Activated T-cell treated with anti-CD3 and anti-CD28 coated beads for 24 hours (primary cell): ENCODE data around the gene UBE2I.
A peak's percentile ranks its signal among the peaks of the same experiment; 100 is the strongest.

Source experiments
- DNase-seq: peaks from one replicate; pipeline ENCODE4 v3.0.0-alpha.2; 2020; ENCODE audit warnings: low read depth

The UBE2I gene

GRCh38 chr16:1343428-1344242, 34.2 kb downstream of the UBE2I start:
- no peak for DNase-seq

DNA sequence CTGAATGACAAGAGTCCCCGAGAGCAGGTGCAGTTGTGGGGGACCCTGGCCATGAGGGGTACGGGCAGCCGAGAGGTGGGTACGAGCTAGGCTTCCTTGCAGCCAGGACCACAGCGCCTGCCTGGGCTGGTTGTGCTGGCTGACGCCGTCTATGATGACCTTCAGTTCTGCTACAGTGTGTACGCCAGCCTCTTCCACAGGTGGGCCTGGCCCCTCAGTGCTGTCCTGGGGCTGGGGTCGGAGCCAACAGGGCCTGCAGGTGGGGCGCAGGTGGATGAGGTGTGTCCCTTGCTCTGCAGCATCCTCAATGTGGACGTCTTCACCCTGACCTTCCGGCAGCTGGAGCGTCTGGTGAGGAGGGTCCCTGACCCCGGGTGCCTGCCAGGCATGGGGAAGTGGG, 35.1 kb downstream of the UBE2I start:
- no peak for DNase-seq

- no peak for DNase-seq
Measured at GRCh38 chr16:1345087-1345486, 35.7 kb downstream of the UBE2I start.

- no peak for DNase-seq
Measured at GRCh38 chr16:1345651-1346421, 36.4 kb downstream of the UBE2I start.

DNA sequence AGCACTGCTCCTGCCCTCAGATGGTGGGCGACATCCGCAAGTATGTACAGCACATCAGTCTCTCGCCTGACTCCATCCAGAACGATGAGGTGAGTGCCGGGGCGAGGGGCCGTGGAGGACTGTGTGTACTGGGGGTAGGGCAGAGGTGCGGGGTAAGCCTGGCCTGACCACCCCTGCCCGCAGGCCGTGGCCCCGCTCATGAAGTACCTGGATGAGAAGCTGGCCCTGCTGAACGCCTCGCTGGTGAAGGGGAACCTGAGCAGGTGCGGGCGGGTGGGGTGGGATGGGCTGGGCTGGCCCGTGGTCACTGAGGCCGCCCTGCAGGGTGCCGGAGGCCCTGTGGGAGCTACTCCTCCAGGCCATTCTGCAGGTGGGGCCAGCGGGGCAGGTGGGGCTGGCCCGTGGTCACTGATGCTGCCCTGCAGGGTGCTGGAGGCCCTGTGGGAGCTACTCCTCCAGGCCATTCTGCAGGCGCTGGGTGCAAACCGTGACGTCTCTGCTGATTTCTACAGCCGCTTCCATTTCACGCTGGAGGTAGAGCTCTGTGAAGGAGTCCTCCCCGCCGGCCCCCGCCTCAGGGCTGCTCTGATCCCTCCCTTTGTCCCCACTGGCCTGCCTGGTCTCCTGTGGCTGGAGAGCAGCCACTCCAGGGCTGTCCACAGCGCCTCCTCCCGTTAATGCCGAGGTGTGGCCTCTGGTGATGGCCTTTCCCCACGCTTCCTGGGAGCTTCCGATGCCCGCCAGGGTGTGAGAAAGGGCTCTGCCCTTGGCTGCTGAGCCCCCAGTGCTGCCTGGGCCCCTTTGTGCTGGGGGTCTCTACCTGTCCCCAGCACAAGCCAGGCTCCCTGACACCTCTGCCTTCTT, 37.2 kb downstream of the UBE2I start:
- no peak for DNase-seq

- DNase-seq, result no peak
Measured at GRCh38 chr16:1347286-1347855, 37.9 kb downstream of the UBE2I start.

DNA sequence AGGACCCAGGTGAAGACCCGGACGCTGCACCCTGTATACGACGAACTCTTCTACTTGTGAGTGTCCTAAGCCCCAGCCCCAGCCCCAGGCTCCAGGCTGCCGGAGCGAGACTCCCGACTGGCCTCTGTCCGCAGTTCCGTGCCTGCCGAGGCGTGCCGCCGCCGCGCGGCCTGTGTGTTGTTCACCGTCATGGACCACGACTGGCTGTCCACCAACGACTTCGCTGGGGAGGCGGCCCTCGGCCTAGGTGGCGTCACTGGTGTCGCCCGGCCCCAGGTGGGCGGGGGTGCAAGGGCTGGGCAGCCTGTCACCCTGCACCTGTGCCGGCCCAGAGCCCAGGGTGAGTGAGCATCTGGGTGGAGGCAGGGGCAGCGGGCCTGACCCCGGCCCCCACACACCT, 38.5 kb downstream of the UBE2I start:
- DNase-seq, result no peak

DNA sequence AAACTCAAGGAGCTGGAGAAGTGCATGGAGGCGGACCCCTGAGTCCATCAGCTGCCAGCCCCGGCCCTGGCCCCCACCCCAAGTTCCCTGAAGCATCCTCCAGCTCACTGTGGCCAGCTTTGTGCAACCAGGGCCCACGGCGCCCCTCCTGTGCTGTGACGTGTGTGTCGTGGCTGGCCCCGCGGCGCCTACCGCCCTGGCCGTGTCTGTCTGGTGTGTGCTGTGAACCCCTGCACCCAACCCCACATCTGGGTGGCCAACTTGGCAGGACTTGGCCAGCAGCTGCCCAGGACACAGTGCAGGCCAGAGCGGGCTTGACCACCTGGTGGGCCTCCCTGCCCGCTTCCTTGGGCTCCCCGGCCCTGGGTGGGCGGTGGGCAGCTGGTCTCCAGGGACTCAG, 39.0 kb downstream of the UBE2I start:
- no peak for DNase-seq

- DNase-seq, result no peak
Measured at GRCh38 chr16:1348926-1349325, 39.5 kb downstream of the UBE2I start.

DNA sequence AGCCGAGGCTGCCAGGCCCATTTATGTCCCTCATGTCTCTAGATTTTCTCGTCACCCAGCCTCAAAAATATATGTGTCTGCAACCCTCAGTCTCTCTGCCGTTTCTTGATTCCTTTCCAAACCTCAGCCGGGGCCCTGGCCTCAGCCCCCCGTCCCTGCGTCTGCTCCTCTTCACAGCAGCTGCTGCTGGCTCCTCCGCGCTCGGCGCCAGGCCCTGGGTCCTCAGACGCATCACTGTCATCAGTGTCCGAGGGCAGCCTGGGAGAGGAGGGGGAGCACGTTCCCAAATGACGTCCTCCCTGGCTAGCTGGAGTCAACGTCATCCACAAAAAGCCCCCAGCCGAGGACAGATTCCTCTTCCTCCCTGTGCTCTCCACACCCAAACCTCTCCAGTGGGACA, 39.9 kb downstream of the UBE2I start:
- DNase-seq, result no peak

DNA sequence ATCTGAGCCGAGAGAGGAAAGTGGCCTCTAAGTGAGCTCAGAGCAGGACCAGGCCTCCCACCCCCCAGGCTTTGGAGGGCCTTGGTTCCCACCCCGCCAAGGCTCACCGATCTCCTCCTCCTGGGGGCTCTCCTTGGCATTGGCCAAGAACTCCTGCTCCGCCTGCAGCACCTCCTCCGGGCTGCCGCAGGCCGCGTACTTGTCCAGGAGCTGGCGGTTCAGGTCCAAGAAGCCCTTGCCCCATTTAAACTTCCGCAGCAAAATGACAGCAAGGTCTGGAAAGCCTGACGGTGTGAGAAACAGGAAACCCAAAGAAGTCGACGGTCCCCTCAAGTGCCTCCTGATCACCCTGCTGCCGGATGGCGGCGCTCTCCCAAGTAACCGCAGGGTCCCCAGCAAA, 40.5 kb downstream of the UBE2I start:
- no peak for DNase-seq

DNA sequence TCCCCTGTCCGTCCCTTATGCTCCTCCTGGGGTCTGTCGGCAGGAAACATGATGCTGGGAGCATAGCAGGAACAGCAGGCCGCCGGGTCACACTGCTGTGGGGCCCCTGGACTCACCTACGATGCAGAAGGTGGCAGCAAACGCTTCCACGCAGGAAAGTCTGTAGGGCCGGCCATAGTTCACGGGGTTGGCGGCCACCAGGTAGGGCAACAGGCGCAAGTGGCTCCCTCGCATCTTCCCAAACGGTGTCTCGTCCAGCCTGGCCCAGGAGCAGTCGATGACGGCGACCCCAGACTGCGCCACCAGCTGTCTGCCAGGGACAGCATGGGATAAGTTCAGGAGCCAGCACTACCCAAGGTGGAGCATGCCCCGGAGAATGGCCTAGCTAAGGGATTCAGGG, 41.3 kb downstream of the UBE2I start:
- no peak for DNase-seq

GRCh38 chr16:1351215-1351581, 41.8 kb downstream of the UBE2I start:
- DNase-seq, result no peak

- peak; percentile 82 for DNase-seq
Measured at GRCh38 chr16:1351582-1352362, 42.3 kb downstream of the UBE2I start, which contains the start of the genes GNPTG and TSR3. Gene GNPTG, plus strand, starts transcription at chr16:1351931. Its CDS starts 35 bp downstream, at chr16:1351966. Gene TSR3, minus strand, starts transcription at chr16:1351878. Its CDS starts 74 bp downstream, at chr16:1351804.

- DNase-seq, result no peak
Measured at GRCh38 chr16:1354815-1355540, 45.5 kb downstream of the UBE2I start.

DNA sequence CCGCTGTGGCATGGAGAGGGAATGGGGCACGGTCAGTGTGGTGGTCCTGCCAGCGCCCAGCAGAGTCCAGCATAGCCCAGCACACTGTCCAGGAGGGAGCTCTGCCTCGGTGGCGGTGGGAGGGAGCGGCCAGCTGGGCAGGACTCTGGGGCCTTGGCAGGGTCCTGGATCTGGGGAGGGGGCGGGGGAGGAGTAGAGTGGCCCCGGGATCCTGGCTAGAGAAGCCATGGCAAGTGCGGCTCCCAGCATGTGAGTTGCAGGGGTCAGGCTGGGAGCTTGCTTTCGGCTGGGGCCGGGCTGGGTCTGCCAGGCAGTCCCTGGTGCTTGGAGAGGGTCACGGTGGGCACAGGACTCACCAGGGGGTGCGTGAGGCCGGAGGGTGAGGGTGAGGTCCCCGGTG, 46.2 kb downstream of the UBE2I start:
- DNase-seq, result no peak

DNA sequence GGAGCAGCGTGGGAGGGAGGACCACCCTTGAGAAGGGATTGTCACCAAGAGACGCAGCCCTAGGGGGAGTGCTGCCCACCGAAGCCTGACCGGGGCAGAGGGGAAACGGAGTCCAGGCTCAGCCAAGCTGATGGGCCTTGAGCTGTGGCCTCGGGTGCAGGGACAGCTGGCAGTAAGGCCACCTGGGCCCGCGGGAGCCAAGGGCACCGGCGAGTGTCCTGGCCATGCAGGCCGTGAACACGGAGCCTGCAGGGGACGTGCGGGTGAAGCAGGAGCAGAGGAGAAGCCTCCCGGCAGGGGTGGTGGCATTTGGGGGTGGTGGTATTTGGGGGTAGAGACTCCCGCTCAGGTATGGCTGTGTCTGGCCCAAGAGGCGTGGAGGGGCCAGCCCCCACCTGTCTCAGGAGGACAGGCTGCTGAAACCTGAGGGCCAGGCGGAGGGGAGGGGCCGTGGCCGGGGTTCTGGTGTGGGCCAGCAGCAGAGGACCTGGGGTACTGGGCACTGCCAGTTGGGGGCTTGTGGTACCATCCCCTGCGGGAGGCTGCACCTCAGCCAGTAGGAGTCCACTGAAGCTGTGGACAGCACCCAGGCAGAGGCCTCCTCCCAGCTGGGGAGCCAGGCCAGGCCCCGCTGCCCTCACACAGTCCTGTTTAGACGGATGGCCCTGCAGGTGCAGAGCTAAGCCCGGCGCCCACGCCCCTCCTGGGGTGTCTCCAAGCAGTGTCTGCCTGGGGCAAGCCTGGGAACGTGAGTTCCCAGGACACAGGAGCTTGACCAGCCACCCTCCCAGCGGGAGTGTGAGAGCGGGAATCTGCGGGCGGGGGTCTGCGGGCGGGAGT, 46.8 kb downstream of the UBE2I start:
- DNase-seq, result no peak

DNA sequence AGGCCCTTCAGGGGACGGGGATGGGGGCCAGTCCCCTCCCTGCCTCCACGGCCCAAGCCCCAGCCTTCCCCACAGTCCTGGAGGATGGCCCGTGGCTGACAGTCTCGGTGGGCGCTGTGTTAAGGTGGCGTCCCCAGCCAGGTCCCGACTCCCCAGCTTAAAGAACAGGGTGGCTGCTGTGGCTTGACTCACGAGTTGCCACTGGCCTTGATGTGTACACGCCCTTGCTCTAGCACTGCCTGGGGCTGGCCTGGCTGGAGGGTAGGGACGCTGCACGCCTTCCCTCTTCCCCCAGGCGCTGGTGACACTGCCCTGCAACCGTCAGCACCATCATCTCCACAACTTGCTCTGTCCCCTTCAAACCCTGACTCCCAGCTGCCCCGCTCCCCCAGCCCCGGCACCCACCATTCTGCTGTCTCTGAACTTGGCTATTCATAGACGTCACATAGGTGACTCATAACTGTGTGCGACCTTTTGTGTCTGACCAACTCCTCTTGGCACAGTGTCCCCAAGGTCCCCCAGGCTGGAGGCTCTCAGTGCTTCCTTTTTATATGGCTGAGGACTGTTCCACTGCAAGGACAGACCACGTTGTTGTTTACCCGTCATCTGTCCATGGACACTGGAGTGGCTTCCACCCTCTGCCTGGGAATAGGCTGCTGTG, 48.6 kb downstream of the UBE2I start:
- DNase-seq, result no peak
